EL (cell line): Measurements from ENCODE around the gene ANK3.

Source experiments
- DNase-seq: peaks from one replicate; pipeline ENCODE4 v3.0.0-alpha.2; 2016

ANK3 gene

DNA sequence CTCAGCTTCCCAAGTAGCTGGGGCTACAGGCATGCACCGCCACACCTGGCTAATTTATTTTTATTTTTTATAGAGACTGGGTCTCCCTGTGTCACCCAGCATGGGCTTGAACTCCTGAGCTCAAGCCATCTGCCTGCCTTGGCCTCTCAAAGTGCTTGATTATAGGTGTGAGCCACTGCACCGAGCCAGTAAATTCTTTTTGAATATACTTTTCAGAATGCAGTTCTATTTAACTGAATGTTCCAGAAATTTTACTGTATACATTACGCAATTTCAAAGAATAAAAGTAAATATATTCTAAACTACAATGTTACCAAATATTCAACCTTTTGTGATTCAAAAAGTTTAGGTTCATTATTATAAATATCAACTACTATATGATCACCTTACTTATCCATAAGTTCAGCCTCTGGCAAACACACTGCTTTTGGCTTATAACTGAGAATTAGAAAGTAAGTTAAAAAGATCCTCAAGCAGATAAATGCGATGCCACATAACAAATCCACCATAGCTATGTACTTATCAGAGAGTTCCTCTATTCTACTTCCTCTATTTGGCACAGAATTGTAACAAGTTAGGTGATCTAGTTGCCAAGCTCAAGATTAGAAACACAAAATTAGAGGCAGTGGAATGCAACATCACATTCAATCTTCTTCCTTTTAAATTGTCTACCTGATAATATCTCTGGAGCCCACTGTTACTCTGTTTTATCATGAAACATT is 118.2 kb downstream of the ANK3 start:
- DNase-seq: no peak

- DNase-seq: peak; percentile 15
These were observed 119.2 kb downstream of the ANK3 start for GRCh38 chr10:60270426-60270825.

GRCh38 chr10:60267802-60268201 is 121.9 kb downstream of the ANK3 start:
- no peak for DNase-seq

- no peak for DNase-seq
These were observed 123.2 kb downstream of the ANK3 start for GRCh38 chr10:60266513-60266912.

DNA sequence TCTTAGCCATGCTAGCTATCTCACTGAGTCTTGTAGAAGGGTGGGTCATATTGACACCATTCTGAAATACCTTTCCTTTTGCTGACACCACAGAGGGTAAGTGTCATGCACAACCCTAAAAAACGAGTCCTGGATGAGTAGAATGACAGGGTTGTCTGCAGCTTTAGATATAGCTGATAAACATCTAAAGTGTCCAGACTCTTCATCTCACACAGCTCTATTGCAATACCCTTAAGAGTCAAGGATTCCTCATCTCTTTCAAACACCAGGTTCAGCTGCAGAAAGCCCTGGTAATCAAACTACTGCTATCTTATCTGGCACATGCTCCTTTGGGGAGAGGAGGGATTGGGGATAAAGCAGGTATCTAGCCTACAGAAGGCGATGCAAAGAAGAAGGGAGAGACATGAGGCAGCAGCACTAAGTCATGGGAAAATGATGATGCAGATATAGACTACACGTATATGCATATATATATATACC is 127.0 kb downstream of the ANK3 start:
- DNase-seq: no peak

- DNase-seq: no peak
These were observed 129.4 kb downstream of the ANK3 start for GRCh38 chr10:60260321-60260720.

DNA sequence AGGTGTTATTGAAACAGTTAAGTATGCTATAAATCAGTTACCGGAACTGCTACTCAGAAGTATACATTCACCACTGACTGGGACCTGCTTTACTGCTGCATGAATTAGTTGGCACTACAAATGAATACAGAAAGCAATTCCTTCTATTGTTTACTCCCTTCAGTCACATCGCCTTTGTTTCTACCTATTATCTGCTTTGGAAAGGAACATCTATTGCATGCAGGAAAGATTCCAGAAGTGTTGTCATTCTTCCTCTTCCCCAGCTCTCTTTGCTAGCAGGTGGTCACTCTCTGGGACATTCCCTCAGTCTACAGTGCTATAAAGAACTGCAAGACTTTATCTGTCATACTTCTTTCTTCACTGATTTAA is 131.3 kb downstream of the ANK3 start:
- DNase-seq: no peak

DNA sequence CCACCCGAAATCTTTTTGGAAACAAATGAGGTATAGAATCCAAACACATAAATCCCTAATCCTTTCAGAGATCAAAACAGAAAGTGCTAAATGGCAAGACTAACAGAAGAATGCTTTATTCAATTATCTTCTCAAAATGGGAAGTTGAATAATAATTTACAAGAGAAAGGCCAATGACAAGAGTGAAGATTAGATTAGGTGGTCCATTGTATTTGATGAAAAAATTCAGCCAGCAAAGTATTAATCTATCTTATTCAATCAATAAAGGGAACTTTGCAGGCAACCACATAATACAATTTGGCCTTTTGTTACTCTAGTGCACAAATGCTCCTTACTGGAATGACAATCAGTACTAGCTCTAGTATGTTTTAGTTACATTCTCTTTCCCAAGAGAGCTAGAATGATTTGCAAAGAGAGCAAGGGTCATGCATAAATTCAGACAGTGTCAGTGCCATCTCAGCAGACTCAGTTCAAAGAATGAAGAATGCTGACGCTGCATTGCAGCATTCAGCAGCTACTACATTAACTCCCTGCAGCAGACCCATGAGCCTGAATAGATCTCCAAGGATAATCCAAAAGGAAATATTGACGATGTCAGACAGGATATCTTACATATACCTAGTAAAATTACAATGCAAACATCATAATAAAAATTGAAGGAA is 131.8 kb downstream of the ANK3 start:
- DNase-seq: no peak

DNA sequence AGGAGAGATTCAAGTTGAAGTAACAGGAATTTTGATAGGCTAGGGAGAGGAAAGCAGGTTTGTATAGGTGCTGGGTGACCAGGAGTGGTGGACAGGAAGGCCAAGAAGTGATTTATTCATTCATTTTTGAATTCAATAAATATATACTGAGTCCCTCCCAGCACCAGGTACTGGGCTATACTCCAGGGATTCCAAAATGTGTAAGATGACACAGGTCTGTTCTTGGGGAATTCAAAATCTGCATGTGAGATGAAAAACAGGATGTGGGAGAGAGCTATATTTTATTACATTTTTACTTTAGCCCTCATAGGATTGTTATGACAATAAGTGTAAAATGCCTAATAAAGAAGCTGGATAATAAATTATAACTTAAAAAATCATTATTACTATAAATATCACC is 134.9 kb downstream of the ANK3 start:
- DNase-seq: no peak

GRCh38 chr10:60253484-60253883 is 136.2 kb downstream of the ANK3 start:
- DNase-seq: no peak

GRCh38 chr10:60252688-60253087 is 137.0 kb downstream of the ANK3 start:
- no peak for DNase-seq

DNA sequence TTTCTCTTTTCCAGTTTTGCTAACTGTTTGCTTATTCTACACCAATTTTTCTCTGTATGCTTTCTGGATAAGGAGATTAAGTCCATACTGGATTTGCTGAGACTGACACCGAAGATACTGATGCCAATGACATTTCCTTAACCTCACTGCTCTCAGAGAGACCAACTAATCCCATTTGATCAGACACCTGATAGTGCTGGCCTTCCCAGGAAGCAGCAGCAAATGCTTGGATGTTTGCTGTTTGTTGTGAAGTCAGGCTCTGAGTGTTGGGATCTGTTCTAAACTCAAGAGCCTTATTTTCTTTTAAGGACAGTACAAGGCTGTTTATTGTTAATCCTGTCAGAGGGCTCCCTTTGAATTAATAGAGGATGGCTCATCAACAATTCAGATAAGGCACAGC is 143.3 kb downstream of the ANK3 start:
- no peak for DNase-seq

- DNase-seq: no peak
These were observed 150.4 kb downstream of the ANK3 start for GRCh38 chr10:60239228-60239627.

GRCh38 chr10:60238759-60239100 is 150.9 kb downstream of the ANK3 start:
- DNase-seq: no peak

GRCh38 chr10:60237977-60238758 is 151.5 kb downstream of the ANK3 start:
- DNase-seq: peak; percentile 32

DNA sequence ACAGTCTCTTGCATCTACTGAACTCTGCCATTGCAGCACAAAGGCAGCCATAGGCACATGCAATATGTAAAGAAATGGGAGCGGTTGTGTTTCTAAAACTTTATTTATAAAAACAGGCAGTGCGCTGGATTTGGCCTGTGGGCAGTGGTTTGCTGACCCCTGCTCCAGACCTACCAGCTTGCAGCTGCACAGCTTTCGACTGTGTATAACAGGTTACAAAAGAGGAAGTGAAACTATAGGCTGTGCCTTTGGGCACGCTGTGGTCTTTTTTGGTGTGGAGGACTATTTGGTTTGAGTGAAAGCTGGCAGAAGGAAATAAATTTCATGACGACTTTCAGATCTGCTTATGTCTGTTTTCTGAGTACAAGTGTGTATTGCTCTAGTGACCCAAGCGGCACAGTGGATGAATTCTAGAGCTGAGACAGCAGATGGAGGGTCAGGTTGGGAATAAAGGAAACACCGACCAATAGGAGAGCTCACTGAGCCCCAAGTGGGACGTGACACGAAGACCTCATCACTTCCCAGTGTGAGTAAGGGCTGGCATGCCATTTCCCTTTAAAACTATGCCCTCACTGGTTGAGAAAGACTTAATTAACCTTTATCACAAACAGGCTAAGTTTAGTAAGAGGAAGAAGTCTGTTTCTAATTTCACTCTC is 152.7 kb downstream of the ANK3 start:
- peak; percentile 32 for DNase-seq

GRCh38 chr10:60235001-60235400 is 154.7 kb downstream of the ANK3 start:
- peak; percentile 13 for DNase-seq

DNA sequence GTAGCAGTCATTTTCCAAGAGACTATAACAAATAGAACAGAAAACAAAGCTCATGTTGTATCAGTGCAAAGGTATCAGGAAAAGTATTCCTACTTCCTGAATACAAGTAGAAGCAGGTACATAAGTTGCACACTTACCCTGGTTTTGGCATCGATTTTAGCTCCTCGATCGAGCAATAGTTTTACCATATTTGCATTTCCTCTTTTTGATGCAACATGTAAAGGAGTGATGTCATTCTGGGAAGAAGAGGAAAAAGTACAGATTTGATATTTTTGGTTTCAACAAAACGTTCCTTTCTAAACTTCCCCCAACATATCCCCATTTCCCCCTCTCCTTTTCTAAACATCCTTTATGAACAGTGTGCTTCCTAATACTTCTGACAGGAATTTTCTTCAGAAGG is 155.1 kb downstream of the ANK3 start:
- no peak for DNase-seq

DNA sequence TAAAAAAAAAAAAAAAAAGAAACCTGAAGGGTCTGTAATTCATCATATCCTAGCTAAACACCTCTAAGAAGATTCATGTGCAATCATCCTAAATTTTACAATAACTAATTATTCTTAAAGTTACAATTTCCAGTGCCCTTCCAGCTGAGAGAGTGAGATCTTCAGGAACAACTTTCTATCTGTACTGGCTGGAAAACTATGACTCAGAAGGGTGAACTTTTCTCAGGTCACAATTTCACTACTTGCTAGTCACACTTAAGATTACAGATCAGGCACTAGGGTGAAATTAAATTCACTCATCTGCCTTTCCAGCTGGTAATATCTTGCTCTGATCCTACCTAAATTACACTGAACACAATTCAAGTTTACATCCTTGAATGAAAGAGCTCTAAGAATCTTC is 158.8 kb downstream of the ANK3 start:
- peak; percentile 9 for DNase-seq

DNA sequence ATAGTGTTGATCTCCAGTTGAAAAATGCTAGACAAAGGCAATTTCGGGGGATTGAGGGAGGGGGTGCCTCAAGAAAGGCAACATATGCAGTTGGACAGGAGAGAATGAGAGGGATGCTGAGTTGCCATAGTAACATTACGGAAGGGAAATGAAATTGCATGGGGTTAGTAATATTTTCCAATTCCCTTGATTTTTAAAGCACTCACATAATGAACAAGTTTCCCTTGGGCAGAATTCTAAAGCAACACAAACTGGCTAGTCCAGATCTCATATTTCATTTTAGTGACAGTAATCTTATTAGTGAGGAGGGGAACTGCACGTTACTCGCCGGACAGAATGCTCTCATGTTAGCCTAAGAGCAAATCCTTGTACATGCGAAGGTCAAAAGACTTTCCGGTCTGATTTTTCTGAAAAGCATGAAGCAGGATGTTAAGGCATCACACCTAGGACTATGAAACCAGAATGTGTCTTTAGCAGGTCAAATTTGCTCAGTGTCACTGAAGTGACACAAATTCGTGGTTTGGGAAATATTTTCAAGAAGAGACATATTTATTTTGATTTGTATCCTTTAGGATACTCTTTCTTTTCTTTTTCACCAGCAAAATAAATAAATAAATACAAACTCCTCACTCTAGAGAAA is 165.5 kb downstream of the ANK3 start:
- no peak for DNase-seq

GRCh38 chr10:60222047-60222446 is 167.6 kb downstream of the ANK3 start:
- DNase-seq: no peak

GRCh38 chr10:60212195-60212594 is 177.5 kb downstream of the ANK3 start:
- DNase-seq: no peak
